LNCAP (cell line): ENCODE results near the gene GPR68.

ENCODE experiments used
- TF ChIP-seq, protein P1 (sequence below): fragments of 450-650 bp; IDR thresholded peaks from 2 replicates; pipeline ENCODE4 v1.5.1; 2017; ENCODE audit warnings: mild to moderate bottlenecking

Gene GPR68

DNA sequence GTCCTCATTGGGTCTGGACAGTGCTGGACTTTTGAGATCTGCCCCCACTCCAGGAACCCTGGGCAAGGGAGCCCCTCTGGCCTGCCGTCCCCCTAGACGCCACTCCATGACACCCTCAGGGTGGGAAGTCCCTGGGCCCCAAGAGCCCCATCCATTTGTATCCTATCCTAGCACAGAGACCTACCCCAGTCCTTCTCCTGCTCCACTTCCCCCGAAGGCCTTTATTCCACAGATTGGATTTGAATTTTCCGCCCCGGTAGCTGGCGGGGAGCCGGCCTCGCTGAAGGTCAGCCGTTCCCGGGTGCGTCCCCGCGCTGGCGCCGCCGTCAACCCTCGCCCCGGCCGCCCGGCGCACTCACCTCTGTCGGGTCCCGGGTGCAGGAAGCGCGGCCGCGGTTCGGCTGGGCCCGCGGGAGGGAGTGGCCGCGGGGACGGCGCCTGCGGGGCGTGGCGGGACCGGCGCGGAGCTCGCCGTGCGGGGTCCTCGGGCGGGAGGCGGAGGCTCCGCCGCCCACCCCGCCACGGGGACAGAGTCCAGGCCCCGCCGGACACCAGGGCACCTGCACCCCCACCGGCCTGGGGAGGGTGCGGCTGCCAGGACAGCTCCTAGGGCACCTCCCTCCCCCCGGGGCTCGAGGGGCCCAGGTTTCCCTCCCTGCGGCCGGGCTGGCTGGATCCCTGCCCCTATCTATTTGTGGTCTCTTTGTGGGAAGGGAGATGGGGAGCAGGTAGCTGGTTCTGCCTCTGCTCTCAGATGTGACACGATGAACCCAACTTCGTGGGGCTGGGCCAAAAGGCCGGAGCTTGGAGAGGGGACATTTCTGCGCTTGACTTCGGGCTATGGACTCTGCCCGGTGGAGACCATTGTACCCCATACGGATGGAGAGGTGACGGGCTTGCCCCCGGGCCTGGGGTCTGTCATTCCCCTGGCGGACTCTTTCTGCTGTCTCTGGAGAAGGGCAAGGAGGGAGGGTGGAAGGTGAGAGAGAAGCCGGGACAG lies 19.9 kb upstream of the GPR68 start:
- TF ChIP-seq, protein P1, sequence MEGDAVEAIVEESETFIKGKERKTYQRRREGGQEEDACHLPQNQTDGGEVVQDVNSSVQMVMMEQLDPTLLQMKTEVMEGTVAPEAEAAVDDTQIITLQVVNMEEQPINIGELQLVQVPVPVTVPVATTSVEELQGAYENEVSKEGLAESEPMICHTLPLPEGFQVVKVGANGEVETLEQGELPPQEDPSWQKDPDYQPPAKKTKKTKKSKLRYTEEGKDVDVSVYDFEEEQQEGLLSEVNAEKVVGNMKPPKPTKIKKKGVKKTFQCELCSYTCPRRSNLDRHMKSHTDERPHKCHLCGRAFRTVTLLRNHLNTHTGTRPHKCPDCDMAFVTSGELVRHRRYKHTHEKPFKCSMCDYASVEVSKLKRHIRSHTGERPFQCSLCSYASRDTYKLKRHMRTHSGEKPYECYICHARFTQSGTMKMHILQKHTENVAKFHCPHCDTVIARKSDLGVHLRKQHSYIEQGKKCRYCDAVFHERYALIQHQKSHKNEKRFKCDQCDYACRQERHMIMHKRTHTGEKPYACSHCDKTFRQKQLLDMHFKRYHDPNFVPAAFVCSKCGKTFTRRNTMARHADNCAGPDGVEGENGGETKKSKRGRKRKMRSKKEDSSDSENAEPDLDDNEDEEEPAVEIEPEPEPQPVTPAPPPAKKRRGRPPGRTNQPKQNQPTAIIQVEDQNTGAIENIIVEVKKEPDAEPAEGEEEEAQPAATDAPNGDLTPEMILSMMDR: no peak

DNA sequence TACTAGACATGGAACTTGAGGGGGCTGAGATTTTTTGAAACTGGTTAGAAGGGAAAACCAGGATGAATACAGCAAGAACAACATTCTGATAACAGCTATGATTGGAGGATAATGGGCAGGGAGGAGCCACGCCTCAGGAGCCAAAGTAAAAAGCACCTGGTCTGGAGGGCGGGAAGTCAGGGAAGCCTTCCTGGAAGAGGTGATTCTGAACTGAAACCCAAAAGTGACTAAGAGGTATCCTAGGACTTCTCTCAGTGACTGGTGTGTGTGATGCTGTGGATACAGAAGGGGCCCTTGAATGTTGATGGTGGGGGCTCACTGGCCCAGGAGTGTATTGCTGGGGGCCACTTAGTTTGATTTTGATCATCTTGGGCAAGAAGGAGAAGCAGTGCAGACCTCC lies 18.8 kb upstream of the GPR68 start:
- TF ChIP-seq, protein P1: no peak

DNA sequence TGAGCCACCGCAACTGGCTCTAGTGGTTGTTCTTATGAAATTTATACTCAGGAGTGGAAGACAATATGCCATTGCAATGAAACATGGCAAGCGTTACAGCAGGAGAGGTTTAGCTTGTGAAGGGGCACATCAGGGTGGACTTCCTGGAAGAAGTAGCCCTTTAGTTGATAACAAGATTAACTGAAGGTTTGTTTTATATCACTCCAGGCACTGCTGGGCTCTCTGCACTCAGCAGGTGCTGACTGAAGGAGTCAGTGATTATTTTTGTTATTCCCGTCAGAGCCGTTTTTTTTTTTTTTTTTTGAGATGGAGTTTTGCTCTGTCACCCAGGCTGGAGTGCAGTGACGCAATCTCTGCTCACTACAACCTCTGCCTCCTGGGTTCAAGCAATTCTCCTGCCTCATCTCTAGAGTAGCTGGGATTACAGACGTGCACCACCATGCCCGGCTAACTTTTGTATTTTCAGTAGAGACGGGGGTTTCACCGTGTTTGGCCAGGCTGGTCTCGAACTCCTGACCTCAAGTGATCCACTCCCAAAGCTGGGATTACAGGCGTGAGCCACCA lies 17.6 kb upstream of the GPR68 start:
- TF ChIP-seq, protein P1: no peak

DNA sequence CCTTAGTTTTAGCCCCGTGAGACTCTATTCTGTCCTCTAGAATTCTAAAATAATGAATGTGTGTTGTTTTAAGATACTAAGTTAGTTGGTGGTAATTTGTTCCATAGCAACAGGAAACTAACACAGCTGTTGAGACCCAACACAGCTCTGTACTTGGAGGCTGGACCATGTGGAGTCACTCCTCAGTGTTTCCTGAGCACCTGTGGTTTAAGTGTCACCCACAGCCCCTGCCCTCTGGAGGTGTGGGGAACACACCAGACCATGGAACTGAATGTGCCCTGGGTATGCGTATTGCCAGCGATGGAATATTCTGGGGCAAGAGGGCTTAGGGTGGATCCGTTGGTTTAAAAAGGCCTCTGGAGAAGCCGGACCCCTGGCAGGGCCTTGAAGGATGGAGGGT lies 16.6 kb upstream of the GPR68 start:
- TF ChIP-seq, protein P1: no peak

DNA sequence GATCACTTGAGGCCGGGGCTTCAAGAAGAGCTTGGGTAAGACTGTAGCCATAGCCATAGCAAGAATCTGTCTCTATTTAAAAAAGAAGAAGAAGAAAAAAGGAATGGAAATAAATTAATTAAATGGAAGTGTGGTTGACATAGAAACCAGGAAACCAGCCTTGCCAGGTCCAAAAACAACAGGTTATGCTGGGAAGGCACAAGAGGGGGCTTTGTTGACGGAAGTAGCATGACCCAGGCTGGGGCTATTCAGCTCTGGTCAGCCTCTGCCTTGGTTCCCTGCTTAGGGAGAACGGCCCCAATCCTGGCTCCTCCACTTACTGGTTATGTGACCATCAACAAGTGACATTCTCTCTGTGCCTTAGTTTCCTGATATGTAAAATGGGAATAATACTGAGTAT lies 14.4 kb upstream of the GPR68 start:
- TF ChIP-seq, protein P1: no peak

DNA sequence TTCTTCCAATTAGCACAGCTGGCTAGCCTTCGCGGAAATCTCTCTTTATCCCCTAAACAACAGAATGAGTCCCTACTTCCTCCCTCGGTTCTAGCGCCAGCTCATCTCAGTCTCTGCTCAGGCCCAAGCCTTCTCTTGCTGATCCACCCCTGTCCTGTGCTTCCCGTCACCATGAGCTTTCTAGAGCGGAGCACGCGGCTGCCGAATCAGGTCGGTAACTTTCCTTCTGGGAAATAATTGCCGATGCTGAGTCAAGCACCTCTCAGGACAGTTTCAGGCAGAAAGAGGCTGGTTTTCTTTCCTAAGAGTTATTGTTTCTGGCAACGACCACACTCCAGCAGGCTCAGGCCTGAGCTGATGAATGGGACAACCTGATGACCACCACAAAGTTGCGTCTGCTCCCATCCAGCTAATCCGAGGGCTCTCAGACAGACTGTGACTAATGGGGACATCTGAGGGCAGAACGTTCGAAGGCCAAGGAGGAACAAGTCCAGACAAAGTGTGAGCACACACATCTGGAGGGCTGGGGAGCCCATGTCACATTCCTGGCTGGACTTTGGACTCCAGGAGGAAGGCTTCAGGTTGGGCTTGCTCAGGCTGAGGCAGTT lies 13.6 kb upstream of the GPR68 start:
- TF ChIP-seq, protein P1: no peak

DNA sequence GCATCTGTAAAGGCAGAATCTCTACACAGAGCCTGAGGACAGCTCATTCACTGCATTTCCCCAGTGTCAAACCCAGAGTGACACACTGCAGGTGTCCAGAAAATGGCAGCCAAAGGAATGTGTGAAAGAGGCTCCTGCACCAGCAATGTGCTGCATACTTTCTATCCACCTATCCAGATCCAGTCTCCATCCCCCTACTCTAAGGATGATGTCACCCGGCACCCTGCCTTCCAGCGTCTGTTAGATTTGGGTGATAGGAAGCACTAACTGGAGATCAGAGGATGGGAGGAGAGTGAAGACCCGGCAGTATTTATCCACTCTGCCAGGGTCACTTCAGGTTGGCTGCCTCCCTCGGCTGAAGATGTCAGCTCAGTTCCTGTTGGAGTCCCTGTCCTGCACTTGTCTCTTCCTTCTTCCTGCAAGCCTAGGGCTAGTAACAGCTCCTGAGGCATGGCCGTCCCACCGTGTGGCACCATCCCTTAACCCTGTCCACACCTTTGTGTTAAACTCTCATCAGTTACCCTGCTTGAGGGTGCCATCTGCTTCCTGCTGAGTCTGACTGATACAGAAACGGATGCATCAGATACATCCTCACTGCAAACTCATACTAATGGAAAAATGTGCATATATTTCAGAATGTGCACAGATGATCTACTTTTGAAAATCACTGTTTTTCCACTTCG lies 13.0 kb upstream of the GPR68 start:
- TF ChIP-seq, protein P1: no peak
